ENCODE results near the gene RND3. TPM values are rescaled to one million over a fixed set of nuclear protein-coding genes. Genes with fewer than 3 reads are reported as not detected.

The RND3 gene
- 10 to 100 TPM; 13.0 to 40.0 (median 26.7) TPM for total RNA-seq

DNA sequence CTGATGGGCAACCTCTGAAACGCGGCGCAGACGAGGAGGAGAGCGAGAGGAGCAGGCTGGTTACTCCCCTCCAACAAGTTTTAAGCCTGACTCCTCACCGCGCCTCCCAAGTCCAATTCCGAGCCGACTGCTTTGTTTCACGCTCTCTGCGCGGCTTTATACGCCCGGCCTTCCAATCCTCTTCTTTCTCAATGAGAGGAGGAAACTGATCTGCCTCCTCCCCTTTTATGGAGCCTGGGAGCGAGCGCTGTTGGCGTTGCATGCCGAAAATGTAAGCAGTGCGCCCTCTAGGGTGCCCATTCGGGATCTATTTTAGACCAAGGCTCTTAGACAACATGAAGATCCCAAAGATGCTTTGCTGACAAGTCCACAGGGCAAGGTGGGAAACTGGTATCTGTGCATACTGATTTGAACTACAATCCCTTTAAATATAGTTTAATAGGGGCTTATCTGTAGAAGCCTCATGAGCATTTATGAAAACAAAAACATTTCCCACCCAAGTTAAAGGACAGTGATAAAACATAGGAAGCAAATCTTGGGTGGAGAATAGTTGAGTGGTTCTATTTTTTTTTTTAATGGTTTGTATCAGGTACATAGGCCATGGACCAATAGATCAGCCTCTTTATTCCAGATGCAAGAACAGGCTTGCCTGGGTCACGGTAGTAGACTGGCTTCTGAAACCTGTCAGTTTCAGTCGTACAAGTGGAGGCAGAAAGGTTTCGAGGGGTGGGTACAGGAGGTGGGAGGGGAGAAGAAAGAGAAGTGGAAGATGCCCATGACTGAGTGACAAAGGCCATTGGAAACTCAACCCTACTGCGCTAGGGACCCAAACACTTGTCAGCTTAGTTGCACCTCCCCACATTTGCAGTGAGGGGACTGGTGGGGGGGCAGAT lies at the start of gene RND3:
Gene RND3, minus strand, starts transcription at position 131 of the 893 bp plus-strand sequence. CDS start 250 bp downstream, outside the sequence.
- no peaks in the 10 kb centered on the region for H3K36me3 ChIP-seq
- TF ChIP-seq, protein P1, sequence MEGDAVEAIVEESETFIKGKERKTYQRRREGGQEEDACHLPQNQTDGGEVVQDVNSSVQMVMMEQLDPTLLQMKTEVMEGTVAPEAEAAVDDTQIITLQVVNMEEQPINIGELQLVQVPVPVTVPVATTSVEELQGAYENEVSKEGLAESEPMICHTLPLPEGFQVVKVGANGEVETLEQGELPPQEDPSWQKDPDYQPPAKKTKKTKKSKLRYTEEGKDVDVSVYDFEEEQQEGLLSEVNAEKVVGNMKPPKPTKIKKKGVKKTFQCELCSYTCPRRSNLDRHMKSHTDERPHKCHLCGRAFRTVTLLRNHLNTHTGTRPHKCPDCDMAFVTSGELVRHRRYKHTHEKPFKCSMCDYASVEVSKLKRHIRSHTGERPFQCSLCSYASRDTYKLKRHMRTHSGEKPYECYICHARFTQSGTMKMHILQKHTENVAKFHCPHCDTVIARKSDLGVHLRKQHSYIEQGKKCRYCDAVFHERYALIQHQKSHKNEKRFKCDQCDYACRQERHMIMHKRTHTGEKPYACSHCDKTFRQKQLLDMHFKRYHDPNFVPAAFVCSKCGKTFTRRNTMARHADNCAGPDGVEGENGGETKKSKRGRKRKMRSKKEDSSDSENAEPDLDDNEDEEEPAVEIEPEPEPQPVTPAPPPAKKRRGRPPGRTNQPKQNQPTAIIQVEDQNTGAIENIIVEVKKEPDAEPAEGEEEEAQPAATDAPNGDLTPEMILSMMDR (IDR thresholded peaks at IDR 0.05): peak; percentile 53 to 85 (median 72)
- TF ChIP-seq POLR2AphosphoS5 (IDR thresholded peaks at IDR 0.05) (peak; percentile 95 to 98), POLR2A (IDR thresholded peaks at IDR 0.05) (peak in 3 of 4 donors; percentile 60 to 89 (median 82)), EP300 (IDR thresholded peaks at IDR 0.05) (peak in 1 of 4 donors; percentile 60)

GRCh38 chr2:150535176-150535575 lies 47.7 kb upstream of the RND3 start:
- Histone ChIP-seq H3K4me3 (no peak overlapping the region), H3K27me3 (no peaks in the 10 kb centered on the region), H3K9me3 (peaks cover 0 to 4% (median 0%) of the 10 kb centered on the region in 4 donors), H3K27ac (no peak overlapping the region), H3K36me3 (no peaks in the 10 kb centered on the region), H3K4me1 (no peaks in the 10 kb centered on the region)
- 75 to 78% methylated on average over 1 of the region's 1 CpG for WGBS, 2 donors
- no peak for DNase-seq
- no peak for ATAC-seq (ENCODE audit: low FRiP score in 2 of 2)
- no peak for TF ChIP-seq POLR2AphosphoS5 (IDR thresholded peaks at IDR 0.05)
- TF ChIP-seq, protein P1 (IDR thresholded peaks at IDR 0.05): no peak
- no peak for TF ChIP-seq EP300 (IDR thresholded peaks at IDR 0.05)
- no peak for TF ChIP-seq POLR2A (IDR thresholded peaks at IDR 0.05)

More for the DNA sequence above, at the start of gene RND3:
- Histone ChIP-seq H3K4me1 (peaks cover 0 to 34% (median 2%) of the 10 kb centered on the region in 4 donors), H3K27ac (peak within 1 kb of the TSS; percentile 89 to 93 (median 90)), H3K4me3 (peak within 1 kb of the TSS; percentile 12 to 72 (median 62)), H3K9me3 (no peaks in the 10 kb centered on the region), H3K27me3 (peaks cover 0 to 13% (median 2%) of the 10 kb centered on the region in 4 donors)
- DNase-seq (peak; percentile 44 to 94), ATAC-seq (ENCODE audit: low FRiP score in 2 of 2) (peak; percentile 86 to 89)
- WGBS, 2 donors: 11 to 17% methylated on average over 24 of the region's 24 CpGs

DNA sequence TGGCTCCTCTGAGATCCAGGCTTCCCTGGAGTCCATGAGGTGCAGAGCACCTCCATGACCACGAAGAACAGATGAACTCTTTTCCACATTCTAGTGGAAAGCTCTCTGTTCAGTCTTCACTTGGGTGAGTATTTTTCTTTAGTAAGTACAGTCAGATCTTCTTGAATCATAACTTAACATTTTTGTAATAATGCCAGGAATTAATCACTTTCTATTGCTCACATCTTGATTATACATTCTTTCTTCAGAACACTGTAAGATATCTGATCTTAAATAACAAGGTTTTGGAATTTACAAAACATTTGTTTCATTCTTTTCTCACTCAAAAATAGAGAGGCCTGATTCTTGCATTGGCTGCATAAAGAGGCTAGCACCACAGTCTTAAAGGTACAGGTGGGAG lies 45.4 kb upstream of the RND3 start:
- Histone ChIP-seq H3K4me3 (no peak overlapping the region), H3K4me1 (no peaks in the 10 kb centered on the region), H3K9me3 (peaks cover 0 to 4% (median 0%) of the 10 kb centered on the region in 4 donors), H3K27ac (no peak overlapping the region), H3K27me3 (no peaks in the 10 kb centered on the region), H3K36me3 (no peaks in the 10 kb centered on the region)
- TF ChIP-seq, protein P1 (IDR thresholded peaks at IDR 0.05): no peak
- TF ChIP-seq POLR2A (IDR thresholded peaks at IDR 0.05): no peak
- TF ChIP-seq POLR2AphosphoS5 (IDR thresholded peaks at IDR 0.05): no peak
- TF ChIP-seq EP300 (IDR thresholded peaks at IDR 0.05): no peak
- WGBS, 2 donors: 60 to 61% methylated on average over 1 of the region's 1 CpG
- ATAC-seq (ENCODE audit: low FRiP score in 2 of 2) (no peak), DNase-seq (no peak)

DNA sequence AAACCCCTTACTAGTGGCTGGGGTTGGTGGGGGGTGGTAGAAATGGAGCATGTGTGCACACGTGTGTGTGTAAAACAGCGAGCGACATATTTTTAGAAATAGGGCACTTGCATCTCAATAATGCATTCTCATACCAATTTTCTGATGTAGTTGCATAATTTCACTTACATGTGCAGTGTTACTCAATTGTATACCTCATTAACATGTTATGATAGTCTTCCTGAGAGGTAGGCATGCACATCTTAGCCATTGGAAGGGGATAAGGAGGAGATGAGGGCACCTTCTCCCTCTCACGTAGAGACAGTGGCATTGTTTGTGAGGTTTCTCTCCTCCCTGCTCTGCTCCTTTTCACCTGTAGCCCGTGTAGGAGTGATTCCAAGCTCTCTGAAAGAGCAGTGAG lies 44.6 kb upstream of the RND3 start:
- ATAC-seq (ENCODE audit: low FRiP score in 2 of 2): no peak
- H3K36me3 ChIP-seq: no peaks in the 10 kb centered on the region
- DNase-seq: no peak
- TF ChIP-seq POLR2AphosphoS5 (IDR thresholded peaks at IDR 0.05) (no peak), POLR2A (IDR thresholded peaks at IDR 0.05) (no peak), EP300 (IDR thresholded peaks at IDR 0.05) (no peak)
- TF ChIP-seq, protein P1 (IDR thresholded peaks at IDR 0.05): no peak
- no peak overlapping the region for H3K4me3 ChIP-seq
- no peaks in the 10 kb centered on the region for H3K4me1 ChIP-seq
- no peaks in the 10 kb centered on the region for H3K9me3 ChIP-seq
- WGBS, 2 donors: 89 to 95% methylated on average over 5 of the region's 5 CpGs
- no peak overlapping the region for H3K27ac ChIP-seq
- H3K27me3 ChIP-seq: no peaks in the 10 kb centered on the region

Measured in upper lobe of left lung (tissue), 6 donors.